Measurements from ENCODE around the gene ENOX1. TPM values are rescaled to one million over a fixed set of nuclear protein-coding genes. Genes with fewer than 3 reads are reported as not detected.

The ENOX1 gene
- total and polyA plus RNA-seq, 8 donors = 0.23 to 2.0 (median 0.94) TPM

DNA sequence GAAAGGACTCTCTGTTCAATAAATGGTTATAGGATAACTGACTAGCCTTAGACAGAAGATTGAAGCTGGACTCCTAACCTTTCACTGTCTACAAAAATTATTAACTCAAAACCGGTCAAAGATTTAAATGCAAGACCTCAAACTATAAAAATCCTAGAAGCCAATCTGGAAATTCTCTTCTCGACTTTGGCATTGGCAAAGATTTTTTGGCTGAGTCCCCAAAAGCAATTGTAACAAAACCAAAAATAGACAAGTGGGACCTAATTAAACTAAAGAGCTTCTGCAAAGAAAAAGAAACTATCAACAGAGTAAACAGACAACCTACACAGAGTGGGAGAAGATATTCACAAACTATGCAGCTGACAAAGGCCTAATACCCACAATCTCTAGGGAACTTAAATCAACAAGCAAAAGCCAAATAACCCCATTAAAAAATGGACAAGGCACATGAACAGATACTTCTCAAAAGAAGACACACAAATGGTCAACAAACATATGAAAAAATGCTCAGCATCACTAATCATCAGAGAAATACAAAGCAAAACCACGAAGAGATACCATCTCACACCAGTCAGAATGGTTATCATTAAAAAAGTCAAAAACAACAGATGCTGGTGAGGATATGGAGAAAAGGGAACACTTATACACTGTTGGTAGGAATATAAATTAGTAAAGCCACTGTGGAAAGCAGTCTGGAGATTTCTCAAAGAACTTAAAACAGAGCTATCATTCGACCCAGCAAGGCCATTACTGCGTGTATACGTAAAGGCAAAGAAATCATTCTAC is 497.1 kb downstream of the ENOX1 start:
- intact Hi-C loops (cut with DNase I) = no loop called here
- no peak overlapping the region for H3K27ac ChIP-seq
- no peaks in the 10 kb centered on the region for H3K27me3 ChIP-seq
- TF ChIP-seq, protein P1, sequence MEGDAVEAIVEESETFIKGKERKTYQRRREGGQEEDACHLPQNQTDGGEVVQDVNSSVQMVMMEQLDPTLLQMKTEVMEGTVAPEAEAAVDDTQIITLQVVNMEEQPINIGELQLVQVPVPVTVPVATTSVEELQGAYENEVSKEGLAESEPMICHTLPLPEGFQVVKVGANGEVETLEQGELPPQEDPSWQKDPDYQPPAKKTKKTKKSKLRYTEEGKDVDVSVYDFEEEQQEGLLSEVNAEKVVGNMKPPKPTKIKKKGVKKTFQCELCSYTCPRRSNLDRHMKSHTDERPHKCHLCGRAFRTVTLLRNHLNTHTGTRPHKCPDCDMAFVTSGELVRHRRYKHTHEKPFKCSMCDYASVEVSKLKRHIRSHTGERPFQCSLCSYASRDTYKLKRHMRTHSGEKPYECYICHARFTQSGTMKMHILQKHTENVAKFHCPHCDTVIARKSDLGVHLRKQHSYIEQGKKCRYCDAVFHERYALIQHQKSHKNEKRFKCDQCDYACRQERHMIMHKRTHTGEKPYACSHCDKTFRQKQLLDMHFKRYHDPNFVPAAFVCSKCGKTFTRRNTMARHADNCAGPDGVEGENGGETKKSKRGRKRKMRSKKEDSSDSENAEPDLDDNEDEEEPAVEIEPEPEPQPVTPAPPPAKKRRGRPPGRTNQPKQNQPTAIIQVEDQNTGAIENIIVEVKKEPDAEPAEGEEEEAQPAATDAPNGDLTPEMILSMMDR (IDR thresholded peaks at IDR 0.05) = no peak
- no peaks in the 10 kb centered on the region for H3K36me3 ChIP-seq
- WGBS, 2 donors = 67 to 69% methylated on average over 6 of the region's 6 CpGs
- FAIRE-seq (no peak), ATAC-seq (no peak), DNase-seq (no peak)
- H3K9me3 ChIP-seq = no peaks in the 10 kb centered on the region
- no peaks in the 10 kb centered on the region for H3K4me1 ChIP-seq
- H3K4me3 ChIP-seq = no peak overlapping the region

DNA sequence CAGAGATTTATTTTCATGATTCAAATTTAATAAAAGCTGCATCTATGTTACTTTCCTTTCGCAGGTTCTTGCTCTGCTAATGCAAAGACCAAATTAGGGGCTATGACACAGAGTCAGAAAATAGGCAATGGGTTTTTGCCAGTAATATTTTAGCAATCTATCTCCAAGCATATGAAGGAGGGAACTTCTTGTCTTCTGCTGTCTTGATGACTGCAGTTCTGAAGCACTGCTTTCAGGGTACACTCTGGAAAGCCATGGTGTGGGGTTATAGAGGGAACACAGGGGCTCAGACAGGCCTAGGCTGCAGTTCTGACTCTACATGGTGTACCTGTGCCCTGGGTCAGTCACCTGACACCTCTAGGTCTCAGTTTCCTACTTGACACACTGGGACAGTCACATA is 500.0 kb downstream of the ENOX1 start:
- H3K4me3 ChIP-seq = no peak overlapping the region
- WGBS, 2 donors = 90 to 96% methylated on average over 1 of the region's 1 CpG
- intact Hi-C loops (cut with DNase I) = no loop called here
- DNase-seq (no peak), ATAC-seq (no peak), FAIRE-seq (no peak)
- no peaks in the 10 kb centered on the region for H3K27me3 ChIP-seq
- no peak overlapping the region for H3K27ac ChIP-seq
- H3K4me1 ChIP-seq = no peaks in the 10 kb centered on the region
- H3K36me3 ChIP-seq = no peaks in the 10 kb centered on the region
- TF ChIP-seq, protein P1 (IDR thresholded peaks at IDR 0.05) = no peak
- H3K9me3 ChIP-seq = no peaks in the 10 kb centered on the region

DNA sequence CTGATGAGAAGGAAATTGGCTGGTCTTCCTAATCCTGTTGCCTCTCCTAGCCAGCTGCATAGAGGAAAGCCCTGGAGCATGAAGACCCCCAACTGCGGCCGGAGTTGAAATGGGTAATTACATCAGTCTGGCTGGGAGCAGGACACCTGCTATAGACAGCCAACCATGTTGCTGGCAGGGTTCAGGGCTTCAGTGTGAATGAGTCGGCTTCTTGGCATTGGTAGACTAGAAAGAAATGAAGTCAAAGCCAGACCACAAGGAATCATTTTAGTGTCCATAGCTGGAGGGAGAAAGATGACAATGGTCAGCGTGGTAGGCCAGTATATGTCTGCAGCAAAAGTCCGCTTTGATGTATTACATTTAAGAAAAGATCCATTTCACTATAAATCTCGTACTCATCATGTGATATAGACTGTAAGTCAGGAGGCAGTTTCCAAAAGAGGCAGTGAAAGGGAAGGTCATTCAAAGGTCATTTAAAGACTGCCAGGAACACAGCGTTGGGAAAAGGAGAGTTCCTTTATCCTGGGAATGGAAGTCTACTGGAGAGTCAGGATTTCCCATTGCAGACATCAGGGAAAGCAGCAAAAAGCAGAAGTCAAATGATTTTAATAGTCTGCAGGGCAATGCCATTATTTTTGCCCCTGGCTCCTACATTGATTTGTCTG is 500.7 kb downstream of the ENOX1 start:
- 56 to 60% methylated on average over 7 of the region's 7 CpGs for WGBS, 2 donors
- FAIRE-seq (no peak), ATAC-seq (no peak), DNase-seq (no peak)
- no peak overlapping the region for H3K4me3 ChIP-seq
- no peak overlapping the region for H3K27ac ChIP-seq
- no peaks in the 10 kb centered on the region for H3K36me3 ChIP-seq
- H3K9me3 ChIP-seq = no peaks in the 10 kb centered on the region
- H3K4me1 ChIP-seq = no peaks in the 10 kb centered on the region
- intact Hi-C loops (cut with DNase I) = no loop called here
- TF ChIP-seq, protein P1 (IDR thresholded peaks at IDR 0.05) = no peak
- H3K27me3 ChIP-seq = no peaks in the 10 kb centered on the region

DNA sequence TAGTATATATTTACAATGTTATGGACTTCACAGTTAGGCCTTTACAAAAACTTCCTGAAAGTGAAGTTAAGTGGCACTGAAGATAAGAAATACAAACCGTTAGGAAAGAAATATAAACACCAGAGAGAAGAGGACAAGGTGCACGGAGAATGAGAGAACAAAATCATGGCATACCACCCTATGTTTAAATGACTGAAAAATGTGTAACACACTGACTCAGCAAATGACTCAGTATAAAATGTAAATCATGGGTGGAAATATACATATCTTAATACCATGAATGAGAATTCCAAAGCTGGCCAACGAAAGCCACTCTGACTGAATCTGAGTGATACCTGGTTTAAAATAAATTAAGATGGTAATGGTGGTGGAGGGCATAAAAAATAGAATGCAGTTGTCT is 502.6 kb downstream of the ENOX1 start:
- DNase-seq = no peak
- intact Hi-C loops (cut with DNase I) = no loop called here
- H3K4me1 ChIP-seq = no peaks in the 10 kb centered on the region
- H3K4me3 ChIP-seq = no peak overlapping the region
- no peak for FAIRE-seq
- no peaks in the 10 kb centered on the region for H3K36me3 ChIP-seq
- WGBS, 2 donors = 71 to 72% methylated on average over 3 of the region's 3 CpGs
- TF ChIP-seq, protein P1 (IDR thresholded peaks at IDR 0.05) = no peak
- H3K27me3 ChIP-seq = no peaks in the 10 kb centered on the region
- no peak for ATAC-seq
- H3K9me3 ChIP-seq = no peaks in the 10 kb centered on the region
- no peak overlapping the region for H3K27ac ChIP-seq

DNA sequence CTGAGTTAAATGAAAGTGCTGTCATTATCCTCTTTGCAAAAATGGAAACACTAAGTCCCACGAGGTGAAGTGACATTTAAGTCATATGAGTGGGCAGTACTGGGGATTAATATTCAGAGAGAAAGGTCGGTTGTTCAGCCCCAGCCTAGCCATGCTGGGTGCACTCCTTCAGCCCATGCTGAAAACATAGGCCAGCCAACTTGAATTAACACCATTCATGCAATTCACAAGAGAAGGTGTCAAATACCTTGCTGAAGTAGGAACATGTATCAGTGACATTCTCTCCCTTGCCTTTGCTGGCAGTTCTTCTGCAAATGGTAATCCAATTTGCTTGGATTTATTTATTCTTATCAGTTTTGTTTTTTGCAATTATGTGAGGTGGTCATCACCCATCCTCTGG is 507.1 kb downstream of the ENOX1 start:
- TF ChIP-seq, protein P1 (IDR thresholded peaks at IDR 0.05) = no peak
- no peaks in the 10 kb centered on the region for H3K36me3 ChIP-seq
- H3K4me1 ChIP-seq = no peaks in the 10 kb centered on the region
- H3K27me3 ChIP-seq = no peaks in the 10 kb centered on the region
- no peak overlapping the region for H3K4me3 ChIP-seq
- no peak for DNase-seq
- no peak for FAIRE-seq
- no peak for ATAC-seq
- 54 to 58% methylated on average over 2 of the region's 2 CpGs for WGBS, 2 donors
- no peak overlapping the region for H3K27ac ChIP-seq
- intact Hi-C loops (cut with DNase I) = no loop called here
- no peaks in the 10 kb centered on the region for H3K9me3 ChIP-seq
